Psoas muscle (tissue), 8 donors: ENCODE results near the gene CBR3. TPM values are rescaled to one million over a fixed set of nuclear protein-coding genes. Genes with fewer than 3 reads are reported as not detected.
A peak's percentile ranks its signal among the peaks of the same experiment; 100 is the strongest.

Source experiments
- ATAC-seq, 4 donors: fragments of 200-7000 bp; cut with Tn5 transposase; one replicate each; pipeline ENCODE4 v1.9.1; 2020; ENCODE audit warnings: moderate library complexity in 3 of 4, mild to moderate bottlenecking in 2 of 4
- DNase-seq, 2 donors: peaks; one replicate each; pipeline ENCODE4 v3.0.0-alpha.2; 2020
- H3K27ac ChIP-seq: fragments of 200-600 bp; one replicate; pipeline ENCODE4 v1.8.0; 2022
- H3K27me3 ChIP-seq, 3 donors: fragments of 200-600 bp in 1 of 3; one replicate each; pipeline versions ENCODE4 v1.6.1 to v1.8.0; 2013 to 2022; ENCODE audit warnings: low read length in 2 of 3, mild to moderate bottlenecking in 2 of 3, moderate library complexity in 1 of 3; ENCODE audit not compliant: insufficient read depth in 3 of 3
- H3K36me3 ChIP-seq, 2 donors: fragments of 200-600 bp in 1 of 2; one replicate each; pipeline versions ENCODE4 v1.6.1 to v1.8.0; 2013 to 2022; ENCODE audit warnings: low read depth in 1 of 2, mild to moderate bottlenecking in 1 of 2, moderate library complexity in 1 of 2; ENCODE audit not compliant: insufficient read depth in 1 of 2
- H3K4me1 ChIP-seq: fragments of 200-600 bp; one replicate; pipeline ENCODE4 v1.8.0; 2022
- H3K4me3 ChIP-seq: fragments of 200-600 bp; one replicate; pipeline ENCODE4 v1.8.0; 2022; ENCODE audit warnings: mild to moderate bottlenecking
- H3K9me3 ChIP-seq: fragments of 200-600 bp; one replicate; pipeline ENCODE4 v1.8.0; 2022
- WGBS, 3 donors: extraction: QIAGEN DNeasy Blood & Tissue Kit; methylation state at CpG; one replicate each; pipeline versions ENCODE4 v1.1.6 to v1.1.7; 2013; 5-methylcytosine and 5-hydroxymethylcytosine counted together
- intact Hi-C, 2 donors: fragments of 100-400 bp; cut with DNase I; formaldehyde crosslinking; loops; one replicate each; pipeline versions ENCODE4 v1.11.0 to v1.14.2; 2022
- polyA plus RNA-seq, 3 donors: library from polyadenylated mRNA; stranded (reverse); fragments of 200-250 nt; gene quantifications; one replicate each; pipeline ENCODE4 v1.2.3, GENCODE V29; 2013
- total RNA-seq, 4 donors: library from RNA; stranded (reverse); fragmentation: NEBNext Ultra II Directional in 2 of 4; extraction: Animal tissue kit (Norgen Biotek cat#: 25700) in 2 of 4; gene quantifications; one replicate each; pipeline versions ENCODE4 v1.2.1 to v1.2.4, GENCODE V29; 2021 to 2023
- TF ChIP-seq, protein P1 (sequence below): fragments of 200-600 bp; IDR thresholded peaks from one replicate; pipeline ENCODE4 v1.8.0; 2022; ENCODE audit warnings: antibody characterized with exemption
- donor health status: healthy with polysubstance abuse.
- donor health status: DM: no; HTN: no; CAD: no; lungs with moderate emphysema.
- donor health status: Bipolar disorder and iron deficiency.
- donor health status: healthy.
- donor health status: DM: yes; HTN: yes; CAD: no.
- donor health status: DM: no; HTN: no; CAD: no.
- donor health status: DM: no; HTN: no; CAD: no.
- donor health status: DM: yes; HTN: yes; CAD: no.

CBR3 gene
- total and polyA plus RNA-seq, 7 donors, result 0.64 to 1.9 (median 1.4) TPM

DNA sequence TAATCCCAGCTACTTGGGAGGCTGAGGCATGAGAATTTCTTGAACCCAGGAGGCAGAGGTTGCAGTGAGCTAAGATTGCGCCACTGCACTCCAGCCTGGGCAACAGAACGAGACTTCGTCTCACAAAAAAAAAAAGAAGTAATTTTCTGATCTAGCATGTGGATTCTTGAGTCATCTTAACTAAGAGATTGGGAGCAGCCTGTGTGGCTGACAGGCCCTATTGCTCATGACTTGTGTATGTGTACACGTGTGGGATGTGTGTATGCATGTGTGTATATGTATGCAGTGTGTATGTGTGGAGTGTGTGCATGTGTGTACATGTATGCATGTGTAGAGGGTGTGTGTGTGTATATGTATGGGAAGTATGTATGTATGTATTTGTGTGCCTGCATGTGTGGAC lies 51.2 kb downstream of the CBR3 start:
- ATAC-seq, result no peak
- WGBS, 3 donors, result 88 to 97% (median 92%) methylated on average over 4 of the region's 4 CpGs
- H3K4me1 ChIP-seq, result peaks cover 21% of the 10 kb centered on the region
- H3K4me3 ChIP-seq, result no peak overlapping the region
- no peak overlapping the region for H3K27ac ChIP-seq
- H3K27me3 ChIP-seq, result no peaks in the 10 kb centered on the region
- intact Hi-C loops, result no loop called here
- no peaks in the 10 kb centered on the region for H3K9me3 ChIP-seq
- TF ChIP-seq, protein P1, sequence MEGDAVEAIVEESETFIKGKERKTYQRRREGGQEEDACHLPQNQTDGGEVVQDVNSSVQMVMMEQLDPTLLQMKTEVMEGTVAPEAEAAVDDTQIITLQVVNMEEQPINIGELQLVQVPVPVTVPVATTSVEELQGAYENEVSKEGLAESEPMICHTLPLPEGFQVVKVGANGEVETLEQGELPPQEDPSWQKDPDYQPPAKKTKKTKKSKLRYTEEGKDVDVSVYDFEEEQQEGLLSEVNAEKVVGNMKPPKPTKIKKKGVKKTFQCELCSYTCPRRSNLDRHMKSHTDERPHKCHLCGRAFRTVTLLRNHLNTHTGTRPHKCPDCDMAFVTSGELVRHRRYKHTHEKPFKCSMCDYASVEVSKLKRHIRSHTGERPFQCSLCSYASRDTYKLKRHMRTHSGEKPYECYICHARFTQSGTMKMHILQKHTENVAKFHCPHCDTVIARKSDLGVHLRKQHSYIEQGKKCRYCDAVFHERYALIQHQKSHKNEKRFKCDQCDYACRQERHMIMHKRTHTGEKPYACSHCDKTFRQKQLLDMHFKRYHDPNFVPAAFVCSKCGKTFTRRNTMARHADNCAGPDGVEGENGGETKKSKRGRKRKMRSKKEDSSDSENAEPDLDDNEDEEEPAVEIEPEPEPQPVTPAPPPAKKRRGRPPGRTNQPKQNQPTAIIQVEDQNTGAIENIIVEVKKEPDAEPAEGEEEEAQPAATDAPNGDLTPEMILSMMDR, result no peak
- DNase-seq, result no peak
- H3K36me3 ChIP-seq, result peaks cover 0 to 3% of the 10 kb centered on the region in 2 donors

DNA sequence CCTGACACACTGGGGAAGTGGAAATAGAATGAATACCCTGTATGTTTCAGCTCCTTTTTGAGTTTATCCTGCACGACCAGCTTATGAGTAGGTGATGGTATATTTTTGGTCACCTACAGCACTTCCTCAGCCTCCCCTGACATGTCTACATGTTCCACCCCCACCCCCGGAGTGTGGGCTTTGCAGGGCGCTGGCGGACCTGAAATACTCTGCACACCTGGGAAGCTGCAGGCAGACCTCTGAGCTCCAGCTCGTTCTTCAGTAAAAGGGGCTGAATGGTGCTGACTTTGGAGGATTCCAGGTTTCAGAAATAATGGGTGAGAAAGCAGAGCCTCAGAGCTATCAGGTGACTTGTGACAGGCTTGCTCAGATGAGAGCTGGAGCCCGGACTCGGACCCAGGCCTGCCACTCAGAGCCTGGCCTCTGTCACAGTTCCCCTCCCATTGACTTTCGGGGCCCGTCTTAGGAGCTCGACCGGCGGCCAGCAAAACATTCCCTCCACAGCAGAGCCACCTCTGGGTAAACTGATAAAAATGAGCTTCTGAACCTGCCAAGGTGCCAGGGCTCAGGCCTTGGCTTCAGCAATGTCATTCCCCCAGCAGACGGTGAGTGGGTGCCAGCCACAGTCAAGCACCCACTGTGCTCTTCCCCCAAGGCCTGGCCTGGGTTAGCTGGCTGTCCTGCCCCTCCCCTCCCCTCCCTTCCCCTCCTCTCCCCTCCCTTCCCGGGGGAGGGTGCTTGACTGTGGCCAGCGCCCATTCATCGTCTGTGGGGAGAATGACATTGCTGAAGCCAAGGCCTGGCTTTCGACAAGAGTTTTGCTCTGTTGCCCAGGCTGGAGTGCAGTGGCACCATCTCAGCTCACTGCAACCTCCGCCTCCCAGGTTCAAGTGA lies 51.9 kb downstream of the CBR3 start:
- ATAC-seq (peak in 3 of 4 donors; percentile 27 to 62 (median 62)), DNase-seq (peak in 1 of 2 donors; percentile 23)
- intact Hi-C loops, result no loop called here
- TF ChIP-seq, protein P1, result no peak
- H3K27ac ChIP-seq, result no peak overlapping the region
- H3K27me3 ChIP-seq, result no peaks in the 10 kb centered on the region
- peaks cover 21% of the 10 kb centered on the region for H3K4me1 ChIP-seq
- 59 to 74% (median 71%) methylated on average over 15 to 18 of the region's 18 CpGs for WGBS, 3 donors
- H3K9me3 ChIP-seq, result no peaks in the 10 kb centered on the region
- H3K36me3 ChIP-seq, result peaks cover 0 to 3% of the 10 kb centered on the region in 2 donors
- H3K4me3 ChIP-seq, result no peak overlapping the region

DNA sequence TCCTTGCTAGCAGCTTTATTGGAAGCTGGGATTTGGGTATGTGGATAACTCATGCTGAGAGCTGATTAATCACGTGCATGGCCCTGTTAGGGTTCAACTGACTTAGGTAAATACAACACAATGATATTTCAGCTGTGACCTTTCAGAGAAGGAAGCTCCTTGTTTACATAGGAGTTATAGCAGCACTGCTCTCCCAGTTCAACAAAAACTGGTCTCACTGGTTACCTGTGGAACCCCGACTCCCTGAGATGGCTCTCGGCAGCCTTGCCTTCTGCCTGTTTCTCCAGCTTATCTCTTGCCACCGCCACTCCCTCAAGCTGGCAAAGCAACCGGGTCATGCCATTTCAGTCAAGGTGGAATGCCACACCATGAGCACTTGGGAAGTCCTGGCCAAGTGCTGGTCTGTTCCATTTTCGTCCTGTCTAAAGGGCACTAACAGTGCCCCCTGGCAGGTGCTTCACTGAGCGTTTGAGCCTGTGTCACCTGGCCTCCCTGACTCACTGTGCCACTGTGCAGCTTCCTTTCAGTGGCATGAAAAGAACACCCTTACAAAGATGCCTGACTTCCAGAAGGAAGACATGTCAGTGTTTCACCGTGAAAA lies 53.3 kb downstream of the CBR3 start:
- H3K4me1 ChIP-seq, result peaks cover 21% of the 10 kb centered on the region
- H3K27me3 ChIP-seq, result no peaks in the 10 kb centered on the region
- peaks cover 0 to 3% of the 10 kb centered on the region in 2 donors for H3K36me3 ChIP-seq
- intact Hi-C loops, result no loop called here
- no peaks in the 10 kb centered on the region for H3K9me3 ChIP-seq
- TF ChIP-seq, protein P1, result no peak
- H3K4me3 ChIP-seq, result peak overlapping the region; percentile 3
- peak in 1 of 2 donors; percentile 87 for DNase-seq
- peak overlapping the region; percentile 48 for H3K27ac ChIP-seq
- WGBS, 3 donors, result 24 to 45% (median 25%) methylated on average over 8 of the region's 8 CpGs
- ATAC-seq, result peak; percentile 95 to 98 (median 98)

DNA sequence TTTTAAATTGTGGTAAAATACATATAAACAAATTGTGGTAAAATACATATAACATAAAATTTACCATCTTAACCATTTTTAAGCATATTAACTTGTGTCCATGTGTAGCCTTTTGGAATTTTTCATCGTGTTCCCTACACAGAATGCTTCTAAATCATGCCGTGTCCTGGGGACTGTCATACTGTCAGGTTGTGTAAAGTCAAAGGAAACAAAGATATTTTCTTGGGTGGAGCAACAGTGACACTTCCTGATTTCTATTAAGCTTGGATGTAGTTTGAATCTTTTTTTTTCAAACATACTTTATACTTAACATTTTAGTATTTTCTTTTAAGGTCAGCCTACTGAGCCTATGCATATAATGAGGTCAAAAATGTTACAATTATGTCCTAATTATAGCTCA lies 54.1 kb downstream of the CBR3 start:
- no peaks in the 10 kb centered on the region for H3K9me3 ChIP-seq
- peaks cover 21% of the 10 kb centered on the region for H3K4me1 ChIP-seq
- H3K36me3 ChIP-seq, result peaks cover 0 to 3% of the 10 kb centered on the region in 2 donors
- ATAC-seq (no peak), DNase-seq (no peak)
- TF ChIP-seq, protein P1, result no peak
- H3K27ac ChIP-seq, result peak overlapping the region; percentile 48
- H3K4me3 ChIP-seq, result peak overlapping the region; percentile 3
- no peaks in the 10 kb centered on the region for H3K27me3 ChIP-seq
- intact Hi-C loops, result no loop called here
- 7 to 27% (median 12%) methylated on average over 2 of the region's 2 CpGs for WGBS, 3 donors
